ENCODE results near the gene TTL.
"Not testable (repeated sequence)": the region's sequence is repeated elsewhere in the genome, so short reads cannot be mapped to it uniquely, and the experiment has no call there.

TTL gene

DNA sequence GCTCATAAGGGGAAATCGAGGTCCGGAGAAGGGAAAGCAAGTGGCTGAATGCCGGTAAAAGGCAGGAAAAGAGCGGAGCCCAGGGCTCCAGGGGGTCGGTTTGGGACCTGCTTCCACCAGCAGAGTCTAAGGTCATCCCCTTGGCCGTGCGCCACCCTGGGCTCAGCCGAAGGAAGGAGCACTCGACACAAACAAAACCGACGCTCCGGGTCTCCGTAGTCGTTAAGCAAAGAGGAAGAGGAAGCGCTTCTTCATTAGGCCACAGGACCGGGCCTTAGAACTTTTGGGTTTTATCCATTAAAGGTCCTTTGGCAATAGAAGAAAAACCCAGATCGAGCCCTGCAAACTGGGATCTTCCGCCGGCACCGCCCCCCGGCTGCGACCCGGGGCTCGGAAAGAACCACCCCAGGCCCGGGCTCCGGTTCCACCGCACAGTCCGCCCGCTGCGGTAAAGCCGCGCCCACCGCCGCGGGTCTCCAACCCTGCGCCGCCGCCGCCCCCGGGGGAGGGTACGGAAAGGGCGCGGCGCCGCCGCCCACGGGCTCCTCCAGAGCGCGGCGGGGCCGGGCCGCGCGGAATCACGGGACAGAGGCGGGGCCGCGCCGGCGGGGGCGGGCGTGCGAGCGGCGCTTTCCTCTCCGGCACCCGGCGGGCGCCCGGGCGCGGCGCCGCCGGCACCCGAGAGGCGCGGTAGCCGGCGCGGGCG, at the start of gene TTL:
Gene TTL, plus strand, starts transcription at position 629 of the 706 bp plus-strand sequence. CDS start 189 bp downstream, outside the sequence.
- in situ Hi-C loops (cut with MboI; ENCODE audit: low sequenced_read_pairs, unreplicated experiment): no loop called here
- peak; percentile 93 for DNase-seq (ENCODE audit: low spot score)
- TF ChIP-seq, protein P1, sequence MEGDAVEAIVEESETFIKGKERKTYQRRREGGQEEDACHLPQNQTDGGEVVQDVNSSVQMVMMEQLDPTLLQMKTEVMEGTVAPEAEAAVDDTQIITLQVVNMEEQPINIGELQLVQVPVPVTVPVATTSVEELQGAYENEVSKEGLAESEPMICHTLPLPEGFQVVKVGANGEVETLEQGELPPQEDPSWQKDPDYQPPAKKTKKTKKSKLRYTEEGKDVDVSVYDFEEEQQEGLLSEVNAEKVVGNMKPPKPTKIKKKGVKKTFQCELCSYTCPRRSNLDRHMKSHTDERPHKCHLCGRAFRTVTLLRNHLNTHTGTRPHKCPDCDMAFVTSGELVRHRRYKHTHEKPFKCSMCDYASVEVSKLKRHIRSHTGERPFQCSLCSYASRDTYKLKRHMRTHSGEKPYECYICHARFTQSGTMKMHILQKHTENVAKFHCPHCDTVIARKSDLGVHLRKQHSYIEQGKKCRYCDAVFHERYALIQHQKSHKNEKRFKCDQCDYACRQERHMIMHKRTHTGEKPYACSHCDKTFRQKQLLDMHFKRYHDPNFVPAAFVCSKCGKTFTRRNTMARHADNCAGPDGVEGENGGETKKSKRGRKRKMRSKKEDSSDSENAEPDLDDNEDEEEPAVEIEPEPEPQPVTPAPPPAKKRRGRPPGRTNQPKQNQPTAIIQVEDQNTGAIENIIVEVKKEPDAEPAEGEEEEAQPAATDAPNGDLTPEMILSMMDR (IDR thresholded peaks at IDR 0.05; ENCODE audit: borderline replicate concordance, control extremely low read depth, extremely low read depth, insufficient read depth, missing control alignments): no peak

DNA sequence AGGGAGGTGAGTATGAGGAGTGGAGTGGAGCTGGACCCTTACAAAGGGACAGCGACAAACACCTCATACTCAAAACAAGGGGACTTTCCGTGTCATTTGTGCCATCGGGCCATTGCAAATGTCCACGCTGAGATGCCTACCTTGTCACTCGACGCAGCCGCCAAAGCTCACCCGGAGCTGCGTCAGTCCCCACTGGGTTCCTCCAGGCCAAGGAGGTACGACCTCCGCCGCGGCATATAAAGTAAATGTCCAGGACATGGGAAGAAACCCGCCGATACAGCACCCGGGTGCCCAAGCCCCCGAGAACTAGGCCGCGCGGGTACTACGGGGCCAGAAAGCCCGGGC, 49.6 kb upstream of the TTL start:
- DNase-seq (ENCODE audit: low spot score); in situ Hi-C loops (cut with MboI; ENCODE audit: low sequenced_read_pairs, unreplicated experiment): not testable (repeated sequence)

DNA sequence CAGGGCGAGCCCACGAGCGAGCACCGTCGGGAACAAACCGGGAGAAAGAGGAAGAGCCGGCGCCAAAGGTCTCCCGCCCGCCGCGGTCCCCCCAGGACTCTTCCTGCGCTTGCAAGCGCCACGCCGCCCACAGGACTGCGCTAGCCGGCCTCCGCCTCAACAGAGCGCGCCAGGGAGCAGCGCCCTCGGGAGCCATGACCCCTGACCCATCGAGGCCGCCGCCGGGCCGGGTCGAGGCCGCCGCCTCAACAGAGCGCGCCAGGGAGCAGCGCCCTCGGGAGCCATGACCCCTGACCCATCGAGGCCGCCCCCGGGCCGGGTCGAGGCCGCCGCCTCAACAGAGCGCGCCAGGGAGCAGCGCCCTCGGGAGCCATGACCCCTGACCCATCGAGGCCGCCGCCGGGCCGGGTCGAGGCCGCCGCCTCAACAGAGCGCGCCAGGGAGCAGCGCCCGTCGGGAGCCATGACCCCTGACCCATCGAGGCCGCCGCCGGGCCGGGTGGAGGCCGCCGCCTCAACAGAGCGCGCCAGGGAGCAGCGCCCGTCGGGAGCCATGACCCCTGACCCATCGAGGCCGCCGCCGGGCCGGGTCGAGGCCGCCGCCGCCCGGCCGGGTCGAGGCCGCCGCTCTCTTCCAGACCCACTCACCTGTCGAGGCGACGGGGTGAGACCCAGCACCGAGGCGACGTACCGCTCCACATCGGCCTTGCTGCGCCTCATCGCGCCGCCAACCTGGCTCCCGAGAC, 49.0 kb upstream of the TTL start:
- DNase-seq (ENCODE audit: low spot score); in situ Hi-C loops (cut with MboI; ENCODE audit: low sequenced_read_pairs, unreplicated experiment): not testable (repeated sequence)

- DNase-seq (ENCODE audit: low spot score): peak; percentile 74
- in situ Hi-C loops (cut with MboI; ENCODE audit: low sequenced_read_pairs, unreplicated experiment): not testable (repeated sequence)
Observed at GRCh38 chr2:112433480-112433879, 48.5 kb upstream of the TTL start, which contains the start of gene RGPD8. Gene RGPD8, minus strand, starts transcription at chr2:112433645. Its CDS starts 192 bp downstream, at chr2:112433453.

GRCh38 chr2:112433932-112434730, 47.8 kb upstream of the TTL start:
- DNase-seq (ENCODE audit: low spot score): no peak
- in situ Hi-C loops (cut with MboI; ENCODE audit: low sequenced_read_pairs, unreplicated experiment): no loop called here
- TF ChIP-seq, protein P1 (IDR thresholded peaks at IDR 0.05; ENCODE audit: borderline replicate concordance, control extremely low read depth, extremely low read depth, insufficient read depth, missing control alignments): no peak

More at GRCh38 chr2:112433480-112433879, 48.5 kb upstream of the TTL start, which contains the start of gene RGPD8:
- TF ChIP-seq, protein P1 (IDR thresholded peaks at IDR 0.05; ENCODE audit: borderline replicate concordance, control extremely low read depth, extremely low read depth, insufficient read depth, missing control alignments): peak; percentile 63

DNA sequence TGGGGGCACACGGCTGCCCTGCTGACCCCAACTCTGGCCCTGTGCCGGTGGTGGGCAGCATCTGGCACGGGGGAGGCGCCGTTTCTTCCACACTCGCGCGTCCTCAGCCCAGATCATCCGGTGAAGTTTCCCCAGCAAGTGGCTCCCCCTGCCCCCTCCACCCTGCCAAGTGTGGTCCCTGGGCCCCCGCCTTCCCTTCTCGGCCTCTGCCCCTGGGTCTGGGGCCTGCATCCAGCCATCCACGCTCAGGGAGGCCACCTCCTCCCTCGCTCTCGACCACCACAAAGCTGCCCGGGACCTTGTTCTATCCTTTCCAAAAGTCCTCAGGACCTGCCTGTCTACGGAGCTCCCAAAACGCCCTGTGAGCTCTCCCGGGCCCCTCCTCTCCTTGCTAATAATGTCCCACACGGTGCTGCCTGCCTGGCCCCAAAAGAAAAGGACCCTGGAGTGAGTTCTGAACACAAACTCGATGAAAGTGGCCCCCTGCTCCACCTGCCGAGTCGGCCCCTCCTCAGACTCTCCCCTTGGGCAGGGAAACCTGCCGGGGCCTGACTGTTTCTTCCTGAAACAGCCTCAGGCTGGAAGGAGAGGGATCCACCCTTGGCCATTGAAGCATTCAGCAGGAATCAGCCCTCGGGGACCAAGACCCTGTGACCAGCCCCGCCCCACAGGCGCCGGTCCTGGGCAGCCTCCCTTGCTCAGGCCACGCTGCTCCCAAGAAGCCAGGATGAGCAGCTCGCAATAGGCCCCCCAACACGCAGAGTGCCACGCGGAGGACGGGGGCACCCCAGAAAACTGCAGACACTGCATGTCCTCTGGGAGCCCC, 46.9 kb upstream of the TTL start:
- DNase-seq (ENCODE audit: low spot score); in situ Hi-C loops (cut with MboI; ENCODE audit: low sequenced_read_pairs, unreplicated experiment): not testable (repeated sequence)

- in situ Hi-C loops (cut with MboI; ENCODE audit: low sequenced_read_pairs, unreplicated experiment); DNase-seq (ENCODE audit: low spot score): not testable (repeated sequence)
Observed at GRCh38 chr2:112435716-112436431, 46.1 kb upstream of the TTL start.

GRCh38 chr2:112436993-112437392, 45.0 kb upstream of the TTL start:
- not testable (repeated sequence) for DNase-seq (ENCODE audit: low spot score)

GRCh38 chr2:112437405-112437831, 44.5 kb upstream of the TTL start:
- in situ Hi-C loops (cut with MboI; ENCODE audit: low sequenced_read_pairs, unreplicated experiment); DNase-seq (ENCODE audit: low spot score): not testable (repeated sequence)

More at GRCh38 chr2:112436993-112437392, 45.0 kb upstream of the TTL start:
- in situ Hi-C loops (cut with MboI; ENCODE audit: low sequenced_read_pairs, unreplicated experiment): not testable (repeated sequence)

DNA sequence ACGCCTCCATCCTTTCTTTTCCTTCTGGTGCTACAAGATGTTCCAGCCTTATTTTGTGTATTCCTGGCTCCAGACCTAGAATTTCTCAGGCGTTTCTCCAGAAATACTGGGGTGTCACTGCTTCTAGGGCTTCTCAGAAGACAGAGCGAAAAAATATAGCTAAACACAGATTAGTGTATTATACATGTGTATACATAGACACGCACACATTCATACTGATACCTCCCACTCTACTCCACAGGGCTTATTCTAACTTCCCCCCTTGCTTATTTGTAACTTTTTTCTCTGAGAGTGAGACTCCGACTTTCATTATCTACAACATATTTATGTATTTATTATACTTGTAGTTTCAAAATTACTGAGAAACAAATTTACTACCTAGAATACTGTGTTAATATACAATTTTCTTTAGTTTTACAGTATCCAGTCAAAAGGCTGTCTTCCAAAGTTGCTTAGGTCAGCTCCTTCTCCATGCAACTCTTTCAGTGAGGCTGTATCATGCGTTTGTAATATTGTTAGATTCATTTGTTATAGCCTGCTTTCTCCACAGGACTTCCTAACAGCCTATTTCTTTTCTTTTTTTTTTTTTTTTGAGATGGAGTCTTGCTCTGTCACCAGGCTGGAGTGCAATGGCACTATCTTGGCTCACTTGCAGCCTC, 43.2 kb upstream of the TTL start:
- in situ Hi-C loops (cut with MboI; ENCODE audit: low sequenced_read_pairs, unreplicated experiment); DNase-seq (ENCODE audit: low spot score): not testable (repeated sequence)

DNA sequence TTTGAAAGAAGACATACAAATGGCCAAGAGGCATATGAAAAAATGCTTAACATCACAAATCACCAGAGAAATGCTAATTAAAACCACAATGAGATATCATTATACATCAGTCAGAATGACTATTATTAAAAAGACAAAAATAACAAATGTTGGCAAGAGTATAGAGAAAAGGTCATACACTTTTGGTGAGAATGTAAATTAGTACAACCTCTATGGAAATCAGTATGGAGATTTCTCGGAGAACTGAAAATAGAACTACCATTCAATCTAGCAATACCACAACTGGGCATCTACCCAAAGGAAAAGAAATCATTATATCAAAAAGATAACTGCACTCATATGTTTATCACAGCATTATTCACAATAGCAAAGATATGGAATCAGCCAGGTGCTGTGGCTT, 37.7 kb upstream of the TTL start:
- DNase-seq (ENCODE audit: low spot score); in situ Hi-C loops (cut with MboI; ENCODE audit: low sequenced_read_pairs, unreplicated experiment): not testable (repeated sequence)

All from GM13976 (cell line).